Stromal cell of bone marrow (primary cell): ENCODE results near the gene SNX9.
A peak's percentile ranks its signal among the peaks of the same experiment; 100 is the strongest.

ENCODE experiments used
- DNase-seq: peaks from one replicate; pipeline ENCODE4 v3.0.0-alpha.2; 2012; ENCODE audit warnings: low read depth

SNX9 gene

GRCh38 chr6:157859775-157860504, 36.9 kb downstream of the SNX9 start:
- DNase-seq: no peak

GRCh38 chr6:157860505-157860991, 37.5 kb downstream of the SNX9 start:
- DNase-seq: no peak

- DNase-seq: no peak
Observed at GRCh38 chr6:157861184-157861583, 38.1 kb downstream of the SNX9 start.

GRCh38 chr6:157861814-157862213, 38.8 kb downstream of the SNX9 start:
- DNase-seq: peak; percentile 28

- DNase-seq: no peak
Observed at GRCh38 chr6:157862706-157863105, 39.7 kb downstream of the SNX9 start.

- no peak for DNase-seq
Observed at GRCh38 chr6:157864185-157864761, 41.2 kb downstream of the SNX9 start.

GRCh38 chr6:157865249-157865648, 42.2 kb downstream of the SNX9 start:
- no peak for DNase-seq

- no peak for DNase-seq
Observed at GRCh38 chr6:157867155-157867559, 44.1 kb downstream of the SNX9 start.

GRCh38 chr6:157867981-157868380, 44.9 kb downstream of the SNX9 start:
- DNase-seq: peak; percentile 44

- no peak for DNase-seq
Observed at GRCh38 chr6:157868835-157869234, 45.8 kb downstream of the SNX9 start.

GRCh38 chr6:157869673-157870302, 46.7 kb downstream of the SNX9 start:
- no peak for DNase-seq

- DNase-seq: peak; percentile 36
Observed at GRCh38 chr6:157873735-157874344, 50.8 kb downstream of the SNX9 start.

GRCh38 chr6:157877149-157877548, 54.1 kb downstream of the SNX9 start:
- no peak for DNase-seq

- no peak for DNase-seq
Observed at GRCh38 chr6:157877573-157878438, 54.8 kb downstream of the SNX9 start.

GRCh38 chr6:157879034-157879872, 56.2 kb downstream of the SNX9 start:
- DNase-seq: no peak

GRCh38 chr6:157879873-157880254, 56.8 kb downstream of the SNX9 start:
- no peak for DNase-seq

GRCh38 chr6:157880534-157880933, 57.5 kb downstream of the SNX9 start:
- DNase-seq: no peak

- no peak for DNase-seq
Observed at GRCh38 chr6:157881342-157881741, 58.3 kb downstream of the SNX9 start.

- no peak for DNase-seq
Observed at GRCh38 chr6:157884756-157885155, 61.7 kb downstream of the SNX9 start.

- DNase-seq: no peak
Observed at GRCh38 chr6:157885211-157885788, 62.3 kb downstream of the SNX9 start.

- no peak for DNase-seq
Observed at GRCh38 chr6:157885876-157886275, 62.8 kb downstream of the SNX9 start.
